HepG2 (cell line): ENCODE results near the gene KRT40. TPM values are rescaled to one million over a fixed set of nuclear protein-coding genes. Genes with fewer than 3 reads are reported as not detected.

ENCODE experiments used
- ATAC-seq: fragments of 200-7000 bp; cut with Tn5 transposase; 3 replicates; pipeline ENCODE4 v1.9.1; 2020; ENCODE audit warnings: mild to moderate bottlenecking, moderate library complexity
- BruUV-seq: library from RNA; stranded (reverse); fragments of 400-500 nt; replicated peaks from 2 replicates; lab custom pipeline; 2021; lab: Mats Ljungman, UMichigan
- CTCF ChIA-PET: fragments of 300-600 bp; formaldehyde crosslinking; extraction: SDS; loops from one replicate; lab custom pipeline; 2021; ENCODE audit warnings: low total read pairs, inconsistent platforms, low intra/inter-chr PET ratio; lab: Yijun Ruan, JAX
- POLR2A ChIA-PET: fragments of 350-600 bp; sonication (Branson Sonifier 250); formaldehyde crosslinking; loops from one replicate; lab custom pipeline; 2020; ENCODE audit warnings: antibody characterized with exemption, inconsistent platforms; lab: Yijun Ruan, JAX
- DNase-seq: peaks from one replicate; pipeline ENCODE4 v3.0.0-alpha.2; 2015; ENCODE audit warnings: low spot score
- FAIRE-seq: peaks from 3 replicates; lab custom pipeline; 2011; peaks lifted over from hg19 to GRCh38; lab: Jason Lieb, UNC
- H2AFZ ChIP-seq: one replicate; pipeline ENCODE4 v1.6.1; 2011; ENCODE audit warnings: low read length, inconsistent platforms
- H3K27ac ChIP-seq: fragments of 300-600 bp; 3 replicates; pipeline ENCODE4 v1.8.0; 2011; ENCODE audit warnings: mixed run types, mild to moderate bottlenecking, mixed read lengths, low read length, inconsistent platforms; ENCODE audit not compliant: insufficient read depth; ENCODE audit errors: extremely low read length
- H3K27me3 ChIP-seq, 2 experiments: fragments of 200-600 bp in 1 of 2; 2 replicates in 1 of 2; 3 replicates in 1 of 2; pipeline versions ENCODE4 v1.6.0 to v1.8.0; 2011; ENCODE audit warnings: low read length in 2 of 2, mild to moderate bottlenecking in 2 of 2, moderate library complexity in 2 of 2, inconsistent platforms in 1 of 2; ENCODE audit not compliant: insufficient read depth in 2 of 2, control insufficient read depth in 1 of 2
- H3K36me3 ChIP-seq, 2 experiments: fragments of 200-600 bp in 1 of 2; replicated peaks in 1 of 2; 2 replicates in 1 of 2; 3 replicates in 1 of 2; pipeline versions ENCODE4 v1.5.1 to v1.8.0; 2011; ENCODE audit warnings: low read length in 2 of 2, inconsistent platforms in 1 of 2; ENCODE audit not compliant: insufficient read depth in 2 of 2, control insufficient read depth in 1 of 2
- H3K4me1 ChIP-seq: 2 replicates; pipeline ENCODE4 v1.5.1; 2012; ENCODE audit warnings: low read length, inconsistent platforms; ENCODE audit not compliant: insufficient read depth
- H3K4me2 ChIP-seq: 2 replicates; pipeline ENCODE4 v1.6.0; 2011; ENCODE audit warnings: low read depth, low read length, inconsistent platforms
- H3K4me3 ChIP-seq, 3 experiments: fragments of 200-600 bp in 1 of 3; sonication (generic), shearing (Covaris generic) in 1 of 3; replicated peaks in 1 of 3; 2 replicates each; pipeline ENCODE4 v1.5.1; 2011 to 2016; ENCODE audit warnings: low read length in 3 of 3, inconsistent platforms in 2 of 3, low read depth in 2 of 3, mild to moderate bottlenecking in 2 of 3, control low read depth in 1 of 3, mixed read lengths in 1 of 3; ENCODE audit not compliant: insufficient read depth in 1 of 3
- H3K79me2 ChIP-seq: one replicate; pipeline ENCODE4 v1.6.1; 2011; ENCODE audit warnings: low read length, inconsistent platforms; ENCODE audit not compliant: insufficient read depth
- H3K9ac ChIP-seq: 2 replicates; pipeline ENCODE4 v1.6.0; 2011; ENCODE audit warnings: mild to moderate bottlenecking, low read depth, low read length, inconsistent platforms; ENCODE audit not compliant: insufficient read depth
- H3K9me3 ChIP-seq: 2 replicates; pipeline ENCODE4 v1.5.1; 2012; ENCODE audit warnings: mild to moderate bottlenecking, low read length
- H4K20me1 ChIP-seq: 2 replicates; pipeline ENCODE4 v1.6.0; 2011; ENCODE audit warnings: inconsistent platforms, mild to moderate bottlenecking, low read length, moderate library complexity; ENCODE audit not compliant: insufficient read depth
- CHD4 ChIP-seq: fragments of 200-600 bp; sonication (generic); IDR thresholded peaks from 2 replicates; pipeline ENCODE4 v1.7.0; 2017; ENCODE audit warnings: mild to moderate bottlenecking, low read length, borderline replicate concordance
- FLYWCH1 ChIP-seq: sonication (generic); formaldehyde crosslinking; IDR thresholded peaks from 2 replicates; pipeline ENCODE4 v1.8.1; 2023; ENCODE audit warnings: mild to moderate bottlenecking, missing genetic modification reagents
- NCOA5 ChIP-seq: sonication (generic); formaldehyde crosslinking; IDR thresholded peaks from 2 replicates; pipeline ENCODE4 v1.4.0; 2020; ENCODE audit warnings: missing genetic modification reagents
- NR2C2 ChIP-seq: sonication (generic); formaldehyde crosslinking; IDR thresholded peaks from 2 replicates; pipeline ENCODE4 v1.4.0; 2020; ENCODE audit warnings: missing genetic modification reagents, mild to moderate bottlenecking, moderate library complexity, borderline replicate concordance
- PRMT3 ChIP-seq: sonication (generic); formaldehyde crosslinking; IDR thresholded peaks from 2 replicates; pipeline ENCODE4 v1.8.1; 2022; ENCODE audit warnings: low read depth, mild to moderate bottlenecking, moderate library complexity, missing genetic modification reagents, borderline replicate concordance
- SALL1 ChIP-seq: sonication (generic); formaldehyde crosslinking; IDR thresholded peaks from 2 replicates; pipeline ENCODE4 v1.8.0; 2022; ENCODE audit warnings: mild to moderate bottlenecking, missing genetic modification reagents
- SNRNP70 ChIP-seq: fragments of 200-400 bp; formaldehyde crosslinking; IDR thresholded peaks from 2 replicates; pipeline ENCODE4 v1.6.1; 2017; ENCODE audit warnings: mild to moderate bottlenecking, low read depth, low read length, moderate library complexity
- ZNF484 ChIP-seq: sonication (generic); formaldehyde crosslinking; IDR thresholded peaks from 2 replicates; pipeline ENCODE4 v1.5.1; 2020; ENCODE audit warnings: mild to moderate bottlenecking, low read depth, missing genetic modification reagents, borderline replicate concordance
- ZSCAN9 ChIP-seq: IDR thresholded peaks from 2 replicates; pipeline ENCODE4 v1.6.1; 2016; ENCODE audit warnings: borderline replicate concordance
- WGBS: methylation state at CpG from one replicate; pipeline ENCODE4 v1.1.6; 2017; ENCODE audit warnings: low lambda C conversion rate; 5-methylcytosine and 5-hydroxymethylcytosine counted together
- in situ Hi-C: cut with HindIII; loops from 2 replicates; pipeline ENCODE4 v1.10.0; 2017; ENCODE audit warnings: low pct_unique_long_range_greater_than_20kb; ENCODE audit not compliant: extremely low pct_ligation_motif_present
- intact Hi-C: fragments of 100-400 bp; cut with micrococcal nuclease; formaldehyde crosslinking; loops from one replicate; pipeline ENCODE4 v1.10.0; 2022; ENCODE audit not compliant: unreplicated experiment
- polyA plus RNA-seq, 8 experiments: library from polyadenylated mRNA; depleted of rRNA in 3 of 8; stranded (reverse) in 7 of 8; unstranded in 1 of 8; fragments of >200 nt; fragmentation: Illumina TruSeq in 4 of 8; extraction: Trizol in 4 of 8; gene quantifications; 2 replicates each; pipeline versions ENCODE4 v1.2.1 to v1.2.3, GENCODE V29; 2011 to 2016; ENCODE audit warnings: low read depth in 4 of 8, missing spikeins in 1 of 8, mixed read lengths in 1 of 8; ENCODE audit not compliant: insufficient read depth in 1 of 8
- total RNA-seq, 5 experiments: library from RNA; depleted of rRNA; stranded (reverse); fragments of >200 nt; fragmentation: Illumina TruSeq; extraction: Trizol; gene quantifications; 2 replicates each; pipeline ENCODE4 v1.2.3, GENCODE V29; 2016; ENCODE audit warnings: low read depth in 1 of 5
- TF ChIP-seq, protein P1 (sequence below): sonication (generic); formaldehyde crosslinking; IDR thresholded peaks from 2 replicates; pipeline ENCODE4 v1.4.0; 2020; ENCODE audit warnings: missing genetic modification reagents
- TF ChIP-seq, protein P2 (sequence below): IDR thresholded peaks from 2 replicates; pipeline ENCODE4 v1.6.1; 2012; ENCODE audit warnings: inconsistent platforms
- TF ChIP-seq, protein P3 (sequence below): sonication (generic); formaldehyde crosslinking; IDR thresholded peaks from 2 replicates; pipeline ENCODE4 v1.8.1; 2023; ENCODE audit warnings: missing genetic modification reagents, mild to moderate bottlenecking, borderline replicate concordance
- TF ChIP-seq, protein P4 (sequence below): IDR thresholded peaks from 2 replicates; pipeline ENCODE4 v1.6.1; 2016; ENCODE audit warnings: missing compliant biosample characterization, missing genetic modification reagents, borderline replicate concordance
- TF ChIP-seq, protein P5 (sequence below): sonication (generic); formaldehyde crosslinking; IDR thresholded peaks from 2 replicates; pipeline ENCODE4 v1.4.0; 2020; ENCODE audit warnings: mild to moderate bottlenecking, missing genetic modification reagents, borderline replicate concordance

KRT40 gene
- total and polyA plus RNA-seq, 2 of the 13 experiments (the other 11 are each of a cell fraction or from before 2014, with no cell fraction given) = not detected

DNA sequence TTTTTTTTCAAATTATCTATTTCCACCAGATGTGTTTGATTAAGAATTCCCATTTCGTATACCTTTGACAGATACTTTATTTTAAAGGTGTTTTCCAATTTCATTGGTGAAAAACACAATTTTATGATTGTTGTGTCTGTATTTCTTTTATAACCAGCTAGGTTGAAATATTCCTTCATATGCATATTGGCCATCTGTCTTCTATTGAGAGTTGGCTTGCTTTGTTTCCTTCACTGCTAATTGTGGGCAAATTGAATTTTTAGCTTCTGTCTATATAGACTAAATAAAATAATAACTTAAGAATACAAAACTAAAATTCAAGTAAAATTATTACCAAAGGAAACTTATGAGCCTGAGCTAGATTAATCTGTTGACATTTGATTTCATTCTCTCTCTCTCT is 11.0 kb upstream of the KRT40 start:
- Histone ChIP-seq H4K20me1 (no peaks in the 10 kb centered on the region), H3K9ac (no peak overlapping the region), H3K27me3 (no peaks in the 10 kb centered on the region), H3K4me1 (peaks cover 5% of the 10 kb centered on the region; the same call in 1 of the 2 replicates), H3K27ac (no peak overlapping the region), H3K79me2 (no peaks in the 10 kb centered on the region), H3K9me3 (no peaks in the 10 kb centered on the region), H3K4me3 (no peak overlapping the region), H3K4me2 (no peak overlapping the region), H2AFZ (no peak overlapping the region), H3K36me3 (no peaks in the 10 kb centered on the region)
- WGBS = 40% methylated on average over 1 of the region's 1 CpG
- FAIRE-seq (no peak), DNase-seq (no peak), ATAC-seq (no peak)
- no TSS peak for BruUV-seq
- intact Hi-C loops = no loop called here
- no peak for TF ChIP-seq NR2C2
- TF ChIP-seq, protein P1, sequence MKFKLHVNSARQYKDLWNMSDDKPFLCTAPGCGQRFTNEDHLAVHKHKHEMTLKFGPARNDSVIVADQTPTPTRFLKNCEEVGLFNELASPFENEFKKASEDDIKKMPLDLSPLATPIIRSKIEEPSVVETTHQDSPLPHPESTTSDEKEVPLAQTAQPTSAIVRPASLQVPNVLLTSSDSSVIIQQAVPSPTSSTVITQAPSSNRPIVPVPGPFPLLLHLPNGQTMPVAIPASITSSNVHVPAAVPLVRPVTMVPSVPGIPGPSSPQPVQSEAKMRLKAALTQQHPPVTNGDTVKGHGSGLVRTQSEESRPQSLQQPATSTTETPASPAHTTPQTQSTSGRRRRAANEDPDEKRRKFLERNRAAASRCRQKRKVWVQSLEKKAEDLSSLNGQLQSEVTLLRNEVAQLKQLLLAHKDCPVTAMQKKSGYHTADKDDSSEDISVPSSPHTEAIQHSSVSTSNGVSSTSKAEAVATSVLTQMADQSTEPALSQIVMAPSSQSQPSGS (CRISPR knock-in tag) = no peak
- TF ChIP-seq FLYWCH1 (CRISPR knock-in tag) = no peak
- TF ChIP-seq, protein P2, sequence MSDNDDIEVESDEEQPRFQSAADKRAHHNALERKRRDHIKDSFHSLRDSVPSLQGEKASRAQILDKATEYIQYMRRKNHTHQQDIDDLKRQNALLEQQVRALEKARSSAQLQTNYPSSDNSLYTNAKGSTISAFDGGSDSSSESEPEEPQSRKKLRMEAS = no peak
- TF ChIP-seq, protein P3, sequence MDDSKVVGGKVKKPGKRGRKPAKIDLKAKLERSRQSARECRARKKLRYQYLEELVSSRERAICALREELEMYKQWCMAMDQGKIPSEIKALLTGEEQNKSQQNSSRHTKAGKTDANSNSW (CRISPR knock-in tag) = no peak
- no peak for TF ChIP-seq ZSCAN9 (CRISPR knock-in tag)
- TF ChIP-seq SALL1 (CRISPR knock-in tag) = no peak
- TF ChIP-seq, protein P4, sequence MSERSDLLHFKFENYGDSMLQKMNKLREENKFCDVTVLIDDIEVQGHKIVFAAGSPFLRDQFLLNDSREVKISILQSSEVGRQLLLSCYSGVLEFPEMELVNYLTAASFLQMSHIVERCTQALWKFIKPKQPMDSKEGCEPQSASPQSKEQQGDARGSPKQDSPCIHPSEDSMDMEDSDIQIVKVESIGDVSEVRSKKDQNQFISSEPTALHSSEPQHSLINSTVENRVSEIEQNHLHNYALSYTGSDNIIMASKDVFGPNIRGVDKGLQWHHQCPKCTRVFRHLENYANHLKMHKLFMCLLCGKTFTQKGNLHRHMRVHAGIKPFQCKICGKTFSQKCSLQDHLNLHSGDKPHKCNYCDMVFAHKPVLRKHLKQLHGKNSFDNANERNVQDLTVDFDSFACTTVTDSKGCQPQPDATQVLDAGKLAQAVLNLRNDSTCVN (CRISPR knock-in tag) = no peak
- TF ChIP-seq, protein P5, sequence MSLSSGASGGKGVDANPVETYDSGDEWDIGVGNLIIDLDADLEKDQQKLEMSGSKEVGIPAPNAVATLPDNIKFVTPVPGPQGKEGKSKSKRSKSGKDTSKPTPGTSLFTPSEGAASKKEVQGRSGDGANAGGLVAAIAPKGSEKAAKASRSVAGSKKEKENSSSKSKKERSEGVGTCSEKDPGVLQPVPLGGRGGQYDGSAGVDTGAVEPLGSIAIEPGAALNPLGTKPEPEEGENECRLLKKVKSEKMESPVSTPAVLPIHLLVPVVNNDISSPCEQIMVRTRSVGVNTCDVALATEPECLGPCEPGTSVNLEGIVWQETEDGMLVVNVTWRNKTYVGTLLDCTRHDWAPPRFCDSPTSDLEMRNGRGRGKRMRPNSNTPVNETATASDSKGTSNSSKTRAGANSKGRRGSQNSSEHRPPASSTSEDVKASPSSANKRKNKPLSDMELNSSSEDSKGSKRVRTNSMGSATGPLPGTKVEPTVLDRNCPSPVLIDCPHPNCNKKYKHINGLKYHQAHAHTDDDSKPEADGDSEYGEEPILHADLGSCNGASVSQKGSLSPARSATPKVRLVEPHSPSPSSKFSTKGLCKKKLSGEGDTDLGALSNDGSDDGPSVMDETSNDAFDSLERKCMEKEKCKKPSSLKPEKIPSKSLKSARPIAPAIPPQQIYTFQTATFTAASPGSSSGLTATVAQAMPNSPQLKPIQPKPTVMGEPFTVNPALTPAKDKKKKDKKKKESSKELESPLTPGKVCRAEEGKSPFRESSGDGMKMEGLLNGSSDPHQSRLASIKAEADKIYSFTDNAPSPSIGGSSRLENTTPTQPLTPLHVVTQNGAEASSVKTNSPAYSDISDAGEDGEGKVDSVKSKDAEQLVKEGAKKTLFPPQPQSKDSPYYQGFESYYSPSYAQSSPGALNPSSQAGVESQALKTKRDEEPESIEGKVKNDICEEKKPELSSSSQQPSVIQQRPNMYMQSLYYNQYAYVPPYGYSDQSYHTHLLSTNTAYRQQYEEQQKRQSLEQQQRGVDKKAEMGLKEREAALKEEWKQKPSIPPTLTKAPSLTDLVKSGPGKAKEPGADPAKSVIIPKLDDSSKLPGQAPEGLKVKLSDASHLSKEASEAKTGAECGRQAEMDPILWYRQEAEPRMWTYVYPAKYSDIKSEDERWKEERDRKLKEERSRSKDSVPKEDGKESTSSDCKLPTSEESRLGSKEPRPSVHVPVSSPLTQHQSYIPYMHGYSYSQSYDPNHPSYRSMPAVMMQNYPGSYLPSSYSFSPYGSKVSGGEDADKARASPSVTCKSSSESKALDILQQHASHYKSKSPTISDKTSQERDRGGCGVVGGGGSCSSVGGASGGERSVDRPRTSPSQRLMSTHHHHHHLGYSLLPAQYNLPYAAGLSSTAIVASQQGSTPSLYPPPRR (CRISPR knock-in tag) = no peak
- no peak for TF ChIP-seq SNRNP70
- no peak for TF ChIP-seq CHD4
- TF ChIP-seq NCOA5 (CRISPR knock-in tag) = no peak
- TF ChIP-seq ZNF484 (CRISPR knock-in tag) = no peak
- no peak for TF ChIP-seq PRMT3 (CRISPR knock-in tag)
- in situ Hi-C loops = no loop called here
- ChIA-PET CTCF (no interaction called here), POLR2A (no interaction called here)
